Measurements from ENCODE around the gene EVC2. TPM values are rescaled to one million over a fixed set of nuclear protein-coding genes. Genes with fewer than 3 reads are reported as not detected.

The EVC2 gene
- 12.6 and 14.7 TPM in 2 replicates for total RNA-seq

DNA sequence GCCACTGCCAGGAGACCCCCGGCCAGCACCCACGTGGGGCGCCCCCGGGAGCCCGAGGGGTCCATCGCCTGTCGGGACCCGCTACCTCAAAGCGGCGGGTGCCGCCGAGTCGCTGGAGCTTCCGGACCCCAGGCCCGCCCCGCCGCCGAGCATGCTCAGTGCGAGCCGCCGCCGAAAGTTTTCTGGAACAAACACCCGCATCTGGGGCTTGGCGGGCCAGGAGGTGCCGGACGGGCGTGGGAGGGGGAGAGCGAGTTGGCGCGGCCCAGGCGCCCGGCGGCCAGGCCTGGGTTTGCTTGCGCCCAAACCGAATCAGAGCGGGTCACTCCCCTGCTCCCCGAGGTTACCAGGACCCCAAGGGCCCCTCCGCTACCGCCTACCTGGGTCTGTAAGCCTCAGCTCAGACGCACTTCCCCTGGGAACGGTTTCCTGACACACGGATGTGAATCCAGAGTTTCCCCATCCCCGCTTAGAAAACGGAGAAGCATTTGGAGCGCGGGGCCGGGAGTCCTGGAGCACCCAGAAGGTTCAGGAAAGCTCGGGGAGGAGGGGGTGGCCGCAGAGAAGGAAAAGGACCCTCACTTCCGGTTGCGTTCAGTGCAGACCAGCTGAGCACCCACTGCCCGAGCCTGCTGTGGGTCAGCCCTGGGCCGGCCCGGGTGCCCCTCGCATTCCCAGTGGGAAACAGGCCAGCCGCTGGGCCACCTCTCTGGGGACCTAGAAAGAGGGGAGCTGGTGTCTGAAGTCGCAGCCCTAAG, at the start of gene EVC2:
TSS of gene EVC2 (minus strand) at position 111 of the 758 bp plus-strand sequence. CDS start at position 65, 46 bp downstream.
- Histone ChIP-seq H3K36me3 (ENCODE audit: control insufficient read depth, insufficient read depth, low read length) (no peaks in the 10 kb centered on the region), H3K27me3 (ENCODE audit: control insufficient read depth, insufficient read depth, low read length) (no peaks in the 10 kb centered on the region), H3K4me3 (ENCODE audit: low read depth, low read length) (peak within 1 kb of the TSS; percentile 43)
- no peak for DNase-seq (ENCODE audit: low read depth)
- no peak for TF ChIP-seq CTCF (IDR thresholded peaks at IDR 0.05; ENCODE audit: insufficient read depth, low read length, poor library complexity, severe bottlenecking)

- Histone ChIP-seq H3K27me3 (ENCODE audit: control insufficient read depth, insufficient read depth, low read length) (no peaks in the 10 kb centered on the region), H3K4me3 (ENCODE audit: low read depth, low read length) (no peak overlapping the region), H3K36me3 (ENCODE audit: control insufficient read depth, insufficient read depth, low read length) (peaks cover 8% of the 10 kb centered on the region)
- DNase-seq (ENCODE audit: low read depth), result no peak
- TF ChIP-seq CTCF (IDR thresholded peaks at IDR 0.05; ENCODE audit: insufficient read depth, low read length, poor library complexity, severe bottlenecking), result no peak
Measured at GRCh38 chr4:5757954-5758353, 49.6 kb upstream of the EVC2 start.

- no peak for DNase-seq (ENCODE audit: low read depth)
- no peak for TF ChIP-seq CTCF (IDR thresholded peaks at IDR 0.05; ENCODE audit: insufficient read depth, low read length, poor library complexity, severe bottlenecking)
- Histone ChIP-seq H3K4me3 (ENCODE audit: low read depth, low read length) (no peak overlapping the region), H3K27me3 (ENCODE audit: control insufficient read depth, insufficient read depth, low read length) (no peaks in the 10 kb centered on the region), H3K36me3 (ENCODE audit: control insufficient read depth, insufficient read depth, low read length) (peaks cover 8% of the 10 kb centered on the region)
Measured at GRCh38 chr4:5757536-5757935, 49.2 kb upstream of the EVC2 start.

DNA sequence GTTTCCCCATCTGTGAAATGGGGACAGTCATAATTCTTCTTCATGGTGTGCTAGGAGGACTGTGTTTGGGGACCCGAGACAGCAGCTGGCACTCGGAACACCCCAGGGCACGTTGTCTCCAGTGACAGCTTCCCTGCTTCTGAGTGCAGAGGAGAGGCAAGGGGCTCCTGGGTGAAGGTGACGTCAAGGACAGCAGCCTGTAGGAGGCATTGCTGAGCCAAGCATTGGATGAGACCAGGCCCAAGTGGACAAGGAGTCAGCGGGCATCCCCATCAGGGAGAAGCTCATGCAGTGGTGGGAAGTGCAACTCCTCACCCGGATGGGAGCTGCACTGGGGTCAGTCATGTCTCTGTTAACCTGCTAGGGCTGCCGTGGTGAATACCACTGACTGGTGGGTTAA, 48.7 kb upstream of the EVC2 start:
- DNase-seq (ENCODE audit: low read depth), result no peak
- H3K4me3 ChIP-seq (ENCODE audit: low read depth, low read length), result no peak overlapping the region
- peaks cover 8% of the 10 kb centered on the region for H3K36me3 ChIP-seq (ENCODE audit: control insufficient read depth, insufficient read depth, low read length)
- H3K27me3 ChIP-seq (ENCODE audit: control insufficient read depth, insufficient read depth, low read length), result no peaks in the 10 kb centered on the region
- TF ChIP-seq CTCF (IDR thresholded peaks at IDR 0.05; ENCODE audit: insufficient read depth, low read length, poor library complexity, severe bottlenecking), result no peak

GRCh38 chr4:5756271-5756670, 47.9 kb upstream of the EVC2 start:
- DNase-seq (ENCODE audit: low read depth), result no peak
- no peak for TF ChIP-seq CTCF (IDR thresholded peaks at IDR 0.05; ENCODE audit: insufficient read depth, low read length, poor library complexity, severe bottlenecking)
- peaks cover 8% of the 10 kb centered on the region for H3K36me3 ChIP-seq (ENCODE audit: control insufficient read depth, insufficient read depth, low read length)
- no peaks in the 10 kb centered on the region for H3K27me3 ChIP-seq (ENCODE audit: control insufficient read depth, insufficient read depth, low read length)
- no peak overlapping the region for H3K4me3 ChIP-seq (ENCODE audit: low read depth, low read length)

GRCh38 chr4:5755679-5756078, 47.3 kb upstream of the EVC2 start:
- Histone ChIP-seq H3K36me3 (ENCODE audit: control insufficient read depth, insufficient read depth, low read length) (peaks cover 8% of the 10 kb centered on the region), H3K27me3 (ENCODE audit: control insufficient read depth, insufficient read depth, low read length) (no peaks in the 10 kb centered on the region), H3K4me3 (ENCODE audit: low read depth, low read length) (no peak overlapping the region)
- no peak for DNase-seq (ENCODE audit: low read depth)
- TF ChIP-seq CTCF (IDR thresholded peaks at IDR 0.05; ENCODE audit: insufficient read depth, low read length, poor library complexity, severe bottlenecking), result no peak

Data from kidney epithelial cell (primary cell).